ENCODE data around the gene UFSP1.

DNA sequence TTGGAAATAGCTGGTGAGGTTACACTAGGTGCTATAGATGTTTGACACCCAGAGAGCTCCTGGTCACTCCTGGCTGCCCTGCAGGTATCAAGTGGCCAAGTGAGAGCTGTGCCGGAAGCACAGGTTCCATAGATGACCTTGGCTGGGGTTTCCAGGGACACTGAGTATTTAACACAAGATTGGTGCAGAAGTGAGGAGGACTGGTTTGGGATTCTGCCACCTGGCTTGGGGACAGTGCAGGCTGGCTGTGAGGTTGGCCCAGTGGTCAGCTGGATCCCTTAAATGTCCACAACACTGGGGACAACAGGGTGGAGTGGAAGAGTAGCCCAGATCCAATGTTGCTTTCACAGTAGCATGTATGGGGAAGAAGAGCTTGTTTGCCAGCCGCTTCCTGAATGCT is 11.5 kb upstream of the UFSP1 start:
- TF ChIP-seq CTCF (IDR thresholded peaks at IDR 0.05) (no peak), POLR2AphosphoS5 (IDR thresholded peaks at IDR 0.05) (no peak), POLR2A (IDR thresholded peaks at IDR 0.05) (no peak)

All from prostate gland (tissue), 2 donors.